Right hindlimb (tissue), 1 donor: ENCODE measurements around the gene GNA14.
"Not testable (repeated sequence)": the region's sequence is repeated elsewhere in the genome, so short reads cannot be mapped to it uniquely, and the experiment has no call there.

Experiments used
- DNase-seq: peaks from one replicate; pipeline ENCODE4 v3.0.0-alpha.2; 2018

Gene GNA14

DNA sequence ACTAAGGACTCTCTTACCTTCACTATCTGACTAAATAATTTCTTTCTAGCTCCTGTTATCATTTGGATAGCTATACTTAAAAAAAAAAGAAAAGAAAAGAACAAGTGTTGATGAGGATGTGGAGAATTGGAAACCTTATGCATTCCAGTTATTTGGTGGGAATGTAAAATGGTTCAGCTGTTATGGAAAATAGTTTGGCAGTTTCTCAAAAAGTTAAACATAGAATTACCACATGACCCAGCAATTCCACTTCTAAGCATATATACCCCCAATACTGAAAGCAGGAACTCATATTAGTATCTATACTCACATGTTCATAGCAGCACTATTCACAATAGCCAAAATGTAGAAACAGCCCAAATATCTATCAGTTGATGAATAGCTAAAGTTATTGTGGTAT lies 61.1 kb downstream of the GNA14 start:
- no peak for DNase-seq

DNA sequence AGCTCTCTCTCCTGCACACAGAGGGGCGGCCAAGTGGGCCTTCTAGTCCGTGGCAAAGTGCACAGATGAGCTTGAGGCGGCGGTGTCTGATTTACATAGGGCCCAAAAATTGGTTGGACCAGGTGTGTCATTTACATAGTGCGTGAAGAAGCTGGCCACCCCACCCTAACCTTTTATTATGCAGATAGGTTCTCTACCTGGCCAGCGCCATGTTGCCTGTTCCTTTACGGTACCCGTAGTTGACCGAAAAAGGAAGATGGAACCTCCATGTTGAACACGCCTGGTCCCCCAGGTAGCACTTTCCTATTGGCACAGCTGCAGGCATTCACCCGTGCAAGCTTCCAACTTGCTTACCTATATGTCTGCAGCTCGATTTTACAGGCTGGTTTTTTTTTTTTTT lies 61.5 kb downstream of the GNA14 start:
- DNase-seq: no peak

DNA sequence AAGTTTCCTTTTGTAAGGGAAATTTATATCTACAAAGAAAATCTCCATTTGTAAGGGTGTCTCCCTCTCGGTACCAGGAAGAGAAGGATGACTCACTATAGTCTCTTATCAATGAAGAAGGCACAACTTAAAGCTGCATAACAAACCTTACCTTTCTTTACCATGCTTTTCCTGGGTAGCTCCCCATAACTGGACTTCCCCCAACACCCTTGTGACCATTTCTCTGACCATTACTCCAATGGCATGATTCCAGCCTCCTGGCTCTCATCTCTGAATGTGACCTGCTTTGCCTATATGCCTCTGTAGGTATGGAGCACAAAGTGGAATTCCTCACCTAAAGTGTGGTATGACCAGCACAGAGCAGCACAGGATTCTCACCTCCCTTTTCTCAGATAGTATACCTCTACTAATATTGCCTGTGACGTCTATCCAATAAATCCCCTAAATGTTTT lies 62.8 kb downstream of the GNA14 start:
- no peak for DNase-seq

DNA sequence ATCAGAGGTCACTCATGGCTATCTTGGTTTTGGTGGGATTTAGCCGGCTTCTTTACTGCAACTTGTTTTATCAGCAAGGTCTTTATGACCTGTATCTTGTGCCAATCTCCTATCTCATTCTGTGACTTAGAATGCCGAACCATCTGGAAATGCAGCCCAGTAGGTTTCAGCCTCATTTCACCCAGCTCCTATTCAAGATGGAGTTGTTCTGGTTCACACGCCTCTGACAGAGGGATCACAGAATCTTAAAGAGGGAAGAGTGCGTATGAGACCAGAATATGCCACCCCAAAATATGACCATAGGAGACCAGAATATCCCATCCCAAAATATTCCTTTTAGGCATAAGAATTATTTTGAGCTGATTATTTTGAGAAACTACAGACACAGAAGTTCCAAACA lies 63.2 kb downstream of the GNA14 start:
- not testable (repeated sequence) for DNase-seq

DNA sequence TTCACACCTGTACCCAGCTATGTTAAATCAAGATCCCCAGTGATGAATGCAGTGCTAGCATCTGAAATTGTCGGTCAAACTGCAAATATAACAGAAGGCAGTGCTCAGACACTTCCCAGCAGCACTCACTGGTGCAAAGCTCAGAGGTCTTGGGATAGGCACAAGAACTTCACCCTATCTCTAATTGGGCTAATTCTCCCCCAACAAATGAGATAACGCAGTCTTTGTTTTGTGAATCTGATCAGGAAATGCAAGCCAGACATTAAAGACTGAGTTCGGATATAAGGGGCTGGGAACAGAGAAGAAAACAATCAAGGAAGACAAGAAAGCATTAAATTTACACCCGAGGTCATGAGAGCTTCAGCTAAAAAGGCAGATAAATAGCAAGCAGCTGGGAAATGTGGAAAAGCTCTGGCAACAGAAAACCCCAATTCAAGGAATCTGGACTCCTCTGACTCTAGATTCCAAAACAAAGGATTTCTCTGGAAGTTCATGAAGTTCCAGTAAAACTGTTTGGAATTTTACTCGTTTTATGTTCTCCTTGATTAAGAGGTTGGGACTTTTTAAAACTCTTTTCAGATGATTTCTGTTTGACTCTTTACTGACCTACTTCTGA lies 65.1 kb downstream of the GNA14 start:
- DNase-seq: no peak

DNA sequence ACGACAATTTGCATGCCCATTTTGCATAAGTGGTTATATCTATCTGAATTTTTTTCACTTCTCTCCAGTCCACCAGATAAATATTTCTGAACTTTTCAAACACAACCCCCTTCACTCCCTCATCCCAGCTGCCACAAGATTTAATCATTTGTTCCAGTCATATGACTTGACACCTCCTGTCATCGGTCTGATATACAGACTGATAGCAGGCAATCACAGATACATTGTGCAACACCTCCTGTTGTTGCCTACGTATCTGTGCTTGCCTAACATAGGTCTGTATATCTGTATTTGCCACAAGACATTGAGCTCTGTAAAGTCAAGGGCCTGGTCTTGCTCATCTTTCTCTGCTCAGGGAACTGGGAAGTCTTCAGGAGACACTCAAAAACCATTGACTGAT lies 65.6 kb downstream of the GNA14 start:
- no peak for DNase-seq

DNA sequence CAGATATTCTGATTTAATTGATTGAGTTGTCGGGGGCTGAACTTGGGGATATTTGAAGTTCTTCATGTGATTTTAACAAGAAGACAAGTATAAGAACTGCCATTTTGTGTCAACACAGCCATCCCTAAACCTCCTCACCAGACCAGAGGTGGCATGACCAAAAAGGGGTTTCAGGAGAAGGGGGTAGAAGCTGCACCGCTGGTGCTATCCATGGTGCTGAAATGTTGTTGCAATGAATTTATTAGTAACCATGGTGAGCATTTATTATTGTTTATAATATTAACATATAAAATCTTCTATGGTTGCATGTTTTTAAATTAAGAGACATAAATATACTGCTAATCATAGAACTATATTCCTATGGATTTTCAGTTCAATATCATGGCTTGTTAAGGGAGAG lies 72.3 kb downstream of the GNA14 start:
- DNase-seq: no peak

DNA sequence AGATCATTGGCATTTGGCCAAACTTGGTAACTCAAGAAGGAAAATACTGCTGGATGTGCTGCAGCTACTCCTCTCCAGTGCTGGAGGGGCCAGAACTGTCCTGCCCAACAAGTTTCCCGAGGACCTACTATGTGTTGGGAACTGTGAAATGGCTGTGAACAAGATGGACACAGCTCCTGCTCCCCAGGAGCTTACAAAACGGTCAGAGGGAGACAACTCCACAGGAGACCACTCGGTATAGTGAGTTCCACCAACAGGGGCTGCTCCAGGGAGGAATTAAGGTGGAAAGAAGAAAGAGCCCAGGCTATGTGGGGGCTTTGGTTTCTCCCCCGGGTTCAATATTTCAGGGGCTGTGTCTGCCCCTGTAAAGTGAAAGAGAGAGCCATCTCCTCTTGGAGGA lies 78.8 kb downstream of the GNA14 start:
- no peak for DNase-seq

DNA sequence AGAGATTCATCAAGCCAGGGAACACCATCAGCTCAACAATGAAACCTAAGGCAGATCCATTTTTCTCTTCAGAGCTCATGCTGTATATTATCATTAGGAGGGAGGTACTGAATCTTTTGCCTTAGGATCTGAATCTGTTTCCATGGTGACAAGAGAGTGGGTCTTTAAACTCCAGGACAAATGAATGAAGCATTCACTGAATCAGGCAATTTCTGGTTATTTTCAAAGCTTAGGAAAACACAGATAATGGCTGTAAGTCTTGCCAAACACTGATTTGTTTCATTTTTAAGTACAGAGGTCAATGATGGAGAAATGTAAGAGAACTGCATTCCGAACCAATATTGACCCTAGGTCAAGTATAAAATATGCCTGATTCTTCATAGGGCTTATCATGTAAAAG lies 84.9 kb downstream of the GNA14 start:
- DNase-seq: no peak

DNA sequence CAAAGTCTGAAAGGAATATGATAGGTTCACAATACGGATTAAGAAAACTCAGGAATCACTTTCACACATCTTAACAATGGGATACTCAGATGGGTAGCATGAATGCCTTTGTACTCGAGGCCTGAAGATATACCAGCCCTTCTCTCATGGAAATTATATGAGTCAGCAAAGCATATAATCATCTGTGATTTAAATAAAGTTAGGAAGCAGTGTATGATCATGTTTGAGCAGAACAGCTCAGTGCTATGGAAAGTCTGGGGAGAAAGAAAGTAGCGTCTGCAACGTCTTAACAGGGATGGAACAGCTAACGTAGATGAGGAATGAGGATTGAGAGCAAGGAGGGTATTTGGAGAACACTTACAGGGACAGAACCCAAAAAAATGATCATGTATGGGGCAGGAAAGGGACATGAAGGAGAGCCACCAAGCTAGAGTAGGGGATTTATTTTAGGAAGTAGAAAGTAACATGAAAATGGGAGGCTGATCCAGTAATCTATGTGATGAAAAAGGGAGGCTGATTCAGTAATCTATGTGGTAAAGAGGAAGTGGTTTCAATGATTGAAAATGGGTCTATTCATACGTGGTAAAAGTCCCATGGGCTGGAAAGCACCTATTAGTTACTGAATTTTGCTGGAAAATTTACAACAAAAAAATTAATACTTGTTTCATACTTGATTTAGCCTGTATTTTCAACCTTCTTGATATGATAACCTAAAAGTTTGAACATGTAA lies 85.9 kb downstream of the GNA14 start:
- DNase-seq: no peak

DNA sequence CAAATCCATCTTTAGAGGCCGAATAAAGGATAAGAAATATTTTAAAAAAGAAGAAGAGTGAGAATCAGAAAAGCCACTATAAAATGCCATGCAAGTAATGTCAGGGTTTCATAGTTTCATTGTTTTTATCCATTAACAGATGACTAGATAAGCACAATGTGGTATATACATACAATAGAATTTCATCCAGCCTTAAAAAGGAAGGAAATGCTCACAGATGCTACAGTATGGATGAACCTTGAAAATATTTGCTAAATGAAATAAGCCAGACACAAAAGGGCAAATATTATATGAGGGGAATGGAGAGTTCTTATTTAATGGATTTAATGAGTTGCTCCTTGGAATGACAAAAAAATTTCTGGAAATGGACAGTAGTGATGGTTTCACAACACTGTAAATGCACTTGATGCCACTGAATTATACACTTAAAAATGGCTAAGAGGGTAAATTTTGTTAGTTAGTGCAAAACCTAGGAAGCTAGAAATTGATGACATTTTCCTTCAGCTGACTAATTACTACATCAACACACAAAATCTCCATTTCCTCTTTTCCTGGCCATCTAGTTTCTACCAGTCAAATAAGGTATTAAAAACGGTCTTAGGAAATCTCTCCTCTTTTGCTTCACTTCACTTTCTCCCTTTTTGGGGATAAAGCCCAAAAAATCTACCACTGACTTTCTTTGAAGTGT lies 86.6 kb downstream of the GNA14 start:
- DNase-seq: no peak

DNA sequence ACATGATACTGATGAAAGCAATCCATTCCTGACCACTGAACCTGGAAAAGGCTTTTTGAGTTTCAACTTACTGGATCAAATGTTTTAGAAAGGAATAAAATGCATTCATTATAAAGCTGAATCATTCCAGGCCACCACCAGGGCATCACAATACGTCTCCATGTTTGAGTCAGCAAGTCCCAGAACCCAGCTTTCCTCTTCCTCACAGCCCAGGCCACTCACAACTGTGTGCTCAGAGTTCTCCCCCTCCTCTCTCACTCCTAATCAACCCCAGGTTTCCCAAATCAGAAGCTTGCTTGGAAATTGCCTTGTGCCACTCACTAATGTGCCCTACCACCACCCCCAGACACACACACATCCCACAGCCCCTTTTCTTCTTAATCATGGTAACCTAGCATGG lies 91.7 kb downstream of the GNA14 start:
- no peak for DNase-seq

DNA sequence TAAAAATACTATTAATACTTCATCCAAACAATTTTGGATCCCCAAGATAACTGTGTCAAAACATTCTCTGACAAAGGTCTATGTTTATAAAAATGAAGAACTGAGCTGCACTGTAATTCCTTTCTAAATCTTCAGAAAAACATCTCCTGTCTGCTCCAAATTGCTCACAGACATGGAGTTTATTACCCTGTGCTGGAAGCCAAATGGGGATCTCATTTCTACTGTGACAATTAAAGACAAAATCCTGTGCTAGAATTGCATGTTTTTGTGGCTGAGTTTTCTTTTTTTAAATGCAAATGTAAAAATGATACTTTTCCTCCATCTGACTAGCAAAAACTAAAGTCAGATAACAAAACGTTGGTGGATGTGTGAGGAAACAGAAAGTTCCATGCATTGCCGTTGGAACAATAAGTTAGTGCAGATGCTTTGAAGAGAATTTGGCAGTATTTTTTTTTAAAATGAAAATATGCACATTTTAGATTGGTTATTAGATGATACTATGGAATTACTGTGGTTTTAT lies 93.5 kb downstream of the GNA14 start:
- DNase-seq: no peak

DNA sequence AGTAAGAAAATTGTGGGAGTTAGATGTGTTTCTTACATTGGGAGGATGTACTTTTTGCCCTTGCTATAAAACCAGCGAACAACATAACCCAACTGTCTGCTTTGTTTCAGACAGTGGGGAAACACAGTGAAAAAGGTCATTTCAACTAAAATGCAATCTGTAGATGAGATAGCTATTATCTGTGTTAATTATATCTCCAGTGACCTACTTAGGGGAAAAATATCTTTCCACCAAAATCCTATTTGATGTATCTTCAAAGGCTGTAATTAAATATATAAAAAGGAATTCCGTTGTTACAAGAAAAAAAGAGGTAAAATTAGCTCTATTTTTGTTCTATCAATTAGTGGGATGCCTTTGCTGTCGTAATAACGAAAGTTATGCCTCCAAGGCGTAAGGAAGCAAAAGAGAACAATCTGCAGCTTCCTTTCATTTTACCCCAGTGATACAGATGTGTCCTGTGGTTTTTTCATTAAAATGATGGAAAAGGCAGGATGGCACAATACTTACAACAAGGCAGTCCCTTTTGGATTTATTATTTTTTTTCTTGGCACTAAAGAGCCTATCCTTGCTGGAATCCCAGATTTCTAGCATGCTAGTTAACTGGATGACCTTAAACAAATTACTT lies 100.9 kb downstream of the GNA14 start:
- DNase-seq: no peak

DNA sequence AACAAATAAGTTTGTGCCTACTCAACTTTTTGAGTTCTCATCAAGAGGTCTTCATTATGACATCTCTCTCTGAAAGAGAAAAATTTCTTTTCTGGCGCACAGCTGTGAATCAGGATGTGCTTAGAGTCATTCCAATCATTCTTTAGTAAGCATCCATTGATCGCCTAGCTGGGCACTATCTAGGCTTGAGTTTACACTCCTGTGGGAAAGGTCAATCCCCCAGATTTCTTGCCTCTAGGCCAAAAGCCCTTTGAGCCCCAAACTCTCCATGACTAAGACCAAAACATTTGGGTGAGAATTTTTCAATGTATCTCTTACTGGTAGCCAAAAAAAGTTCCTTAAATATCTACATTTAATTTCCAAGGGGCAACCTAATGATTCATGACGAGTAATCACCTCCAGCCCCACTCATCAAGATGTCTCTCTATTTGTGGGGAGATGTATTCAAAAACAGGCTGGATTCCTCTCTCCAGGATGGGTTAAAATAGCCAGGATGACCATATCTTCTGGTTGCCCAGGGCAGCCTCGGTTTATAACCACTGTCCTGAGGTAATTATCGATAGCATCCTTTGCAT lies 101.7 kb downstream of the GNA14 start:
- no peak for DNase-seq

DNA sequence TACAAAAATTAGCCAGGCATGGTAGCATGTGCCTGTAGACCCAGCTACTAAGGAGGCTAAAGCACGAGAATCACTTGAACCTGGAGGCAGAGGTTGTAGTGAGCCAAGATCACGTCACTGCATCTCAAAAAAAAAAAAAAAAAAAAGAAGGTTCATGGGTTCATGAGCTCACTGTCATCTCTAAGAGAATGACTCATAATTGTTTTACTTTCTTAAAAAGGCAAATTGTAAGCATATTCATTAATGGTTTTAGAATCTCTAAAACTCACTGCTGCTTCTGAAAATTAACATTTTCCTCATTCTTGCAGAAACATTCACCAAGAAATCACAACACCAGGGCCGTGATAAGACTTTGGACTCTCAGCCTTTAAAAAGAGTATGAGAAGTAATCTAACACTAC lies 103.6 kb downstream of the GNA14 start:
- no peak for DNase-seq

DNA sequence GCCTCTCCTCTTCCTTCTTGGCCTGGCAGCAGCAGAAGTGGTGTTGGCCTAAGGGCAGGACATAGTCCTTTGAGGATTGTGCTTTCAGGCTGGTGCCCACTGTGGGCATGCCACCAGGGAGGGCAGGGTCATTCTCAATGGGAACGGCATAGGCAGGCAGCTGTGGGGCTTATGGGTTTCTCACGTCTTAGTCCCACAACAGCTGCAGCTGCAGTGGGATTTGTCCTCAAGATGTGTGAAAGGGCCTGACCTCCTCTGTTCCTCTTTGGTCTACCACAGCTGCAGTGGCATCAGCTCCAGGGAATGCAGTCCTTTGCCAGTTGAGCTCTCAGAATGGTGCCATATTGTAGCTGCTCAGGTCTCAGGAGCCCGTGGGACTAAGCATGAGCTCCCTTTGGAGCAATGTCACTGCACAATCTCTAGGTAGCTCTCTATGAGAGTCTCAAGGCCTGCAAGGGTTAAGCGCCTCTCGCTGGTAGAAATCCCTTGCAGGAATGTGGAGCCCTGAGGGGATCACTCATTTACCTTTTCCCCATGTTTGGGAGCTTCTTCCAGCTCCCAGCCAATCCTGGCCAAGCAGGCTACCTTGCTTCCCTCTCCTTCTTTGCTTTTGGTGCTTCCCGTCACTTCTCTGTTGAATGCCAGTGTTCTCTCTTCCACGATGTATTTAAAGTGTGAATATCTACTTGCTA lies 104.8 kb downstream of the GNA14 start:
- DNase-seq: peak; percentile 35

DNA sequence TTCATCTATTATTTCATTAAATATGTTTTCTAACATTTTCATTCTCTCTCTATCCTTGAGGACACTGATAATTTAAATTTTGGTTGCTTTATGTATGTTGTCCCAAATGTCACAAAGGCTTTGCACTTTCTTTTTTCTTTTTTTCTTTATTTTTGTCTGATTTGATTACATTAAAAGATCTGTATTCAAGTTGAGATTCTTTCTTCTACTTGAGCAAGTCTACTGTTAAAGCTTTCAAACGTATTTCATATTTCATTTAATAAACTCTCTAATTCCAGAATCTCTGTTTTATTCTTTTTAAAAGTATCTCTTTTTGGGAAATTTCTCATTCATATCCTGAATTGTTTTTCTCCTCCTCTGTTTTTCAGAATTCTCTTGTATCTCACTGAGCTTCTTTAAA lies 106.5 kb downstream of the GNA14 start:
- no peak for DNase-seq

DNA sequence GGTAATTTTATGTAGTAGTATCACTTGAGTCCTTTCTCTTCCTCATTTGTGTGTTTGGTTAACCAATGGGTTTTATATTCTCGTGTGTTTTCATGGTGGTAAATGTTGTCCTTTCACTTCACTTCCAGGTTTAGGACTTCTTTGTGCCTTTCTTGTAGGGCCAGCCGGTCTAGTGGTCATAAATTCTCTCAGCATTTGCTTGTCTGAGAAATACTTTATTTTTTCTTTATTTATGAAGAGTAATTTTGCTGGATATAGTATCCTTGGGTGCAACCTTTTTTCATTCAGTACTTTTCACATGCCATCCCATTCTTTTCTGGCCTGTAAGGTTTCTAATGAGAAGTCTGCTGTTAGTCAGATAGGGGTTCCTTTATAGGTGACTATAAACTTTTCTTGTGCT lies 107.1 kb downstream of the GNA14 start:
- DNase-seq: no peak

DNA sequence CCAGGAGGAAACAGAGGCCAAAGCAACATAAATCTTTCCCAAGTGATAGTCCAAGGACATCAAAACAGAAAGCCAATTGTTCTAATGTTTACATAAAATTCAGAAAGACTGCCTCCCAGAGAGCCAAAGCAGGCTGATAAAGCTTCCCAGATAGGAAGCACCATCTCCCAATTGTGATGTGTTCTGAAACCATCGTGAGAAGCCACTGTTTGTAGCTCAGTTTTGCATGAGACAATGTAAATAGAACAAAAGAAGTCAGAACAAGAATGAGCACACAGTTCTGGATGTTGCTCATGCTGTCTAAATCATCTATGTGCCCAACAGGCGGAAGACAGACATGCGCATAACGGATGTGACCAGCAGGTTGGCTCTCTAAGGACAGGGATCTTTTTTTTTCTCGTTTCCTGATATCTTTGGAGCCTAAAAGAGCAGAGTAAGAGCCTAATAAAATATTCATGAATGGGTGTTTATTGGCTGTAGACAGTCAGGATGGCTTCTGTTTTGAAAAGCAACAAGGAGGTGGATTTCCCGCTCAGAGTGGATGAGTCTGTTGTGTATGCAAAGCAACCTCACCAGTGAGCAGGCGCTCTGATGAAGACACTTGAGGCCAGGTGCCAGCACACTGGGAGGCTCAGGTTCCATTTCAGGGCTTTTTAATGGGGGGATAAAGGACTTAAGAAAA lies 113.6 kb downstream of the GNA14 start:
- DNase-seq: no peak

DNA sequence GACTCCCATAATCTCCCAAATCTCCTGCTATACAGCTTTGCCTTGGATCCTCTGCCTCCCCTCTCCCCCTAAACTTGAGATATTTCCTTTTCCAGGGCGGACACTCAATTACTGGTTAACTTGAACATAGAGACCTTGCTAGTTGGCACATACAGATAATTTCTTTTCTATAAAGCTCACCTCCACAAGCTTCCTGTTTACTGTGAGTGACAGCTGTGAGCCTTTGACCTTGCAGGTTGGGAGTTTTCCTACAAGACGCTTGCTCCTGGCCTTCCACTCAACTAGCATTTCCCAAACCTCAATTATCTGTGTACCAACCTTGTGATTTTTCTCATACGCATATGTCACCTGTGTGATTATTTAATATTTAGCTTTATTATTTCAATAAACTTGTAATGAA lies 114.5 kb downstream of the GNA14 start:
- no peak for DNase-seq

DNA sequence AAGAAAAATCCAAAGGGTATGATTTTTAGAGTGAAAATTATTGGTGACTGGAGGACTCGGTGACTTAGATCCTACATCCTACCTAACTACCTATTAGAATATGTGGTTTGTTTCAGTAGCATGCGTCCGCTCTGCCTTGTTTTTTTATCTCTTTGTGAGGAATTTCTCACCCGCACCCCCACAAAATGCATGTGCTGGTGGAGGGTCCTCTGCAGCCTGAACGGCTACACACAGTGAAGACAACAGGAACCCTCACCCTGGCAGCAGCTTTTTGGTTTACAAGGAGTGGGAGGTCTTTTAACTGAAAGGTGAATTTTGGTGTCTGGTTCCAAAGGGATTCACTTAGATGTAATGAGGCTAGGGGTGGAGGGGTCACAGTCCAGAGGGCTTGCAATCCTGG lies 115.5 kb downstream of the GNA14 start:
- DNase-seq: no peak
